KBM-7 (cell line): ENCODE results near the gene C4orf36.

Source experiments
- DNase-seq: peaks from one replicate; pipeline ENCODE4 v3.0.0-alpha.2; 2015
- in situ Hi-C: fragments of 300-500 bp; cut with MboI; formaldehyde crosslinking; loops from 2 replicates; pipeline ENCODE4 v1.14.3; 2020; ENCODE audit warnings: low sequenced_read_pairs, low pct_unique_long_range_greater_than_20kb, mixed read lengths

C4orf36 gene

GRCh38 chr4:86891762-86892635 is at the start of gene C4orf36:
TSS of gene C4orf36 (minus strand) at chr4:86892422. CDS start at chr4:86891520, 902 bp downstream.
- DNase-seq, result peak; percentile 80

GRCh38 chr4:86940920-86941460 is 48.8 kb upstream of the C4orf36 start:
- DNase-seq, result no peak
- in situ Hi-C loops, result loop anchor here (25.0 kb wide), 1 partner anchor 146 kb away; no protein-coding TSS in a partner anchor

More at GRCh38 chr4:86891762-86892635, at the start of gene C4orf36:
- in situ Hi-C loops, result loop anchor here (25.0 kb wide), 1 partner anchor 380 kb away; no protein-coding TSS in a partner anchor

- in situ Hi-C loops, result loop anchor here (25.0 kb wide), 1 partner anchor 147 kb away; no protein-coding TSS in a partner anchor
Observed at GRCh38 chr4:86939729-86940575, 47.7 kb upstream of the C4orf36 start.

GRCh38 chr4:86938771-86939520 is 46.7 kb upstream of the C4orf36 start:
- in situ Hi-C loops, result loop anchor here (25.0 kb wide), 1 partner anchor 148 kb away; no protein-coding TSS in a partner anchor
- DNase-seq, result no peak

More at GRCh38 chr4:86939729-86940575, 47.7 kb upstream of the C4orf36 start:
- DNase-seq, result no peak

- DNase-seq, result peak; percentile 85
- in situ Hi-C loops, result loop anchor here (25.0 kb wide), 1 partner anchor 151 kb away; no protein-coding TSS in a partner anchor
Observed at GRCh38 chr4:86935853-86936733, 43.9 kb upstream of the C4orf36 start.

- no peak for DNase-seq
- in situ Hi-C loops, result loop anchor here (25.0 kb wide), 1 partner anchor 152 kb away; no protein-coding TSS in a partner anchor
Observed at GRCh38 chr4:86935566-86935852, 43.3 kb upstream of the C4orf36 start.

GRCh38 chr4:86934771-86935565 is 42.7 kb upstream of the C4orf36 start, which contains the start of gene AFF1:
TSS of gene AFF1 (plus strand) at chr4:86935011. CDS start at chr4:86948534, 13,523 bp downstream.
- peak; percentile 88 for DNase-seq
- in situ Hi-C loops, result loop anchor here (25.0 kb wide), 1 partner anchor 152 kb away; no protein-coding TSS in a partner anchor

GRCh38 chr4:86934147-86934770 is 42.0 kb upstream of the C4orf36 start:
- in situ Hi-C loops, result loop anchor here (25.0 kb wide), 1 partner anchor 153 kb away; no protein-coding TSS in a partner anchor
- DNase-seq, result no peak

- peak; percentile 56 for DNase-seq
- in situ Hi-C loops, result loop anchor here (25.0 kb wide), 1 partner anchor 159 kb away; no protein-coding TSS in a partner anchor
Observed at GRCh38 chr4:86928400-86929255, 36.4 kb upstream of the C4orf36 start.

GRCh38 chr4:86927843-86928395 is 35.7 kb upstream of the C4orf36 start:
- in situ Hi-C loops, result loop anchor here (25.0 kb wide), 1 partner anchor 159 kb away; no protein-coding TSS in a partner anchor
- DNase-seq, result no peak

- in situ Hi-C loops, result loop anchor here (25.0 kb wide), 1 partner anchor 161 kb away; no protein-coding TSS in a partner anchor
- DNase-seq, result no peak
Observed at GRCh38 chr4:86926435-86927086, 34.3 kb upstream of the C4orf36 start.

- in situ Hi-C loops, result loop anchor here (25.0 kb wide), 2 partner anchors 162 to 312 kb away; no protein-coding TSS in a partner anchor
- DNase-seq, result peak; percentile 49
Observed at GRCh38 chr4:86924811-86925210, 32.6 kb upstream of the C4orf36 start.

GRCh38 chr4:86921608-86922252 is 29.5 kb upstream of the C4orf36 start:
- in situ Hi-C loops, result loop anchor here (25.0 kb wide), 1 partner anchor 316 kb away; no protein-coding TSS in a partner anchor
- DNase-seq, result no peak
